Mucosa of rectum (tissue), 2 donors: ENCODE measurements around the gene NOX1.
"Not testable (repeated sequence)": the region's sequence is repeated elsewhere in the genome, so short reads cannot be mapped to it uniquely, and the experiment has no call there.

Experiments used
- H3K27ac ChIP-seq, 2 donors: one replicate each; pipeline ENCODE4 v1.7.0; 2013; ENCODE audit warnings: inconsistent platforms in 2 of 2, low read depth in 2 of 2, low read length in 2 of 2
- H3K27me3 ChIP-seq, 2 donors: one replicate each; pipeline ENCODE4 v1.7.0; 2013; ENCODE audit warnings: low read length in 2 of 2; ENCODE audit not compliant: control insufficient read depth in 2 of 2, insufficient read depth in 2 of 2
- H3K36me3 ChIP-seq, 2 donors: one replicate each; pipeline ENCODE4 v1.7.0; 2013; ENCODE audit warnings: low read length in 2 of 2; ENCODE audit not compliant: control insufficient read depth in 2 of 2, insufficient read depth in 2 of 2
- H3K4me1 ChIP-seq, 2 donors: one replicate each; pipeline ENCODE4 v1.7.0; 2013; ENCODE audit warnings: low read length in 2 of 2, mild to moderate bottlenecking in 1 of 2; ENCODE audit not compliant: control insufficient read depth in 2 of 2, insufficient read depth in 2 of 2
- H3K4me3 ChIP-seq, 2 donors: one replicate each; pipeline ENCODE4 v1.7.0; 2013; ENCODE audit warnings: low read length in 2 of 2
- H3K9ac ChIP-seq, 2 donors: one replicate each; pipeline ENCODE4 v1.7.0; 2013; ENCODE audit warnings: low read length in 2 of 2, low read depth in 1 of 2, mild to moderate bottlenecking in 1 of 2
- H3K9me3 ChIP-seq, 2 donors: one replicate each; pipeline ENCODE4 v1.7.0; 2013; ENCODE audit warnings: low read length in 2 of 2; ENCODE audit not compliant: control insufficient read depth in 2 of 2
- donor health status: healthy.
- donor health status: Normal muscosa, but diverticular disease.

NOX1 gene

DNA sequence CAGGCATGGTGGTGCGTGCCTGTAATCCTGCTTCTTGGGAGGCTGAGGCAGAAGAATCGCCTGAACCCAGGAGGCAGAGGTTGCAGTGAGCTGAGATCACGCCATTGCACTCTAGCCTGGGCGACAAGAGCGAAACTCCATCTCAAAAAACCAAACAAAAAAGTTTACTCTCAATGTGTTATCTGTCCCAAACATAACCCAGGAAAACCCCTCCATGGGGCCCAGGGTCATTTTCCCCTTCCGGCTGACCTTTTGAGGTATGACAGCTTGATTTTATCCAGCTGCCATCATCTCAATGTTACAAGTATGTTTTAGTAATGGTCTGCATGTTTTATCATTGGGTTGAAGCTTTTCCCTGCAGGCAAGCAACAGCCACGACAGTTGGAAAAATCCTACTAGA lies 77.8 kb downstream of the NOX1 start:
- not testable (repeated sequence) for H3K27me3 ChIP-seq, H3K9ac ChIP-seq, H3K36me3 ChIP-seq, H3K4me3 ChIP-seq, H3K27ac ChIP-seq, H3K4me1 ChIP-seq, H3K9me3 ChIP-seq
